CD4-positive, alpha-beta T cell (primary cell): ENCODE measurements around the gene URB2. TPM values are rescaled to one million over a fixed set of nuclear protein-coding genes. Genes with fewer than 3 reads are reported as not detected.

Experiments
- ATAC-seq: fragments of 200-7000 bp; cut with Tn5 transposase; one replicate; pipeline ENCODE4 v1.10.0; 2022; ENCODE audit warnings: mild to moderate bottlenecking; ENCODE audit not compliant: poor library complexity
- CTCF ChIA-PET: fragments of 350-600 bp; sonication (Branson Sonifier 250); formaldehyde crosslinking; loops from one replicate; lab custom pipeline; 2021; ENCODE audit warnings: antibody characterized with exemption, inconsistent platforms; lab: Charles Lee
- POLR2A ChIA-PET: fragments of 350-600 bp; sonication (Branson Sonifier 250); formaldehyde crosslinking; loops from one replicate; lab custom pipeline; 2021; ENCODE audit warnings: antibody characterized with exemption, inconsistent platforms; lab: Charles Lee
- DNase-seq, 14 experiments: peaks; one replicate each; pipeline ENCODE4 v3.0.0-alpha.2; 2013 to 2020; ENCODE audit warnings: mixed read lengths in 2 of 14
- H3K27ac ChIP-seq, 2 donors: one replicate each; pipeline versions ENCODE4 v1.5.1 to v1.7.0; 2013; ENCODE audit warnings: low read length in 2 of 2, low read depth in 1 of 2, mild to moderate bottlenecking in 1 of 2
- H3K27me3 ChIP-seq, 2 experiments: 1 replicate in 1 of 2; 2 replicates in 1 of 2; pipeline versions ENCODE4 v1.6.1 to v1.7.0; 2013; ENCODE audit warnings: low read length in 2 of 2, control low read depth in 1 of 2, mild to moderate bottlenecking in 1 of 2, moderate library complexity in 1 of 2; ENCODE audit not compliant: insufficient read depth in 2 of 2, control insufficient read depth in 1 of 2
- H3K36me3 ChIP-seq: one replicate; pipeline ENCODE4 v1.6.1; 2013; ENCODE audit warnings: low read length, control low read depth; ENCODE audit not compliant: insufficient read depth
- H3K4me1 ChIP-seq: one replicate; pipeline ENCODE4 v1.6.1; 2013; ENCODE audit warnings: low read length, control low read depth; ENCODE audit not compliant: insufficient read depth
- H3K4me3 ChIP-seq: one replicate; pipeline ENCODE4 v1.5.1; 2013; ENCODE audit warnings: mild to moderate bottlenecking, low read length, moderate library complexity
- H3K9me3 ChIP-seq, 2 experiments: 1 replicate in 1 of 2; 2 replicates in 1 of 2; pipeline versions ENCODE4 v1.6.1 to v1.7.0; 2013; ENCODE audit warnings: low read length in 2 of 2, mild to moderate bottlenecking in 2 of 2, control low read depth in 1 of 2, moderate library complexity in 1 of 2; ENCODE audit not compliant: control insufficient read depth in 1 of 2, insufficient read depth in 1 of 2
- H3K27ac Mint-ChIP-seq: one replicate; pipeline ENCODE4 v1.8.0; 2020; ENCODE audit warnings: mixed read lengths
- H3K27me3 Mint-ChIP-seq: one replicate; pipeline ENCODE4 v1.8.0; 2021; ENCODE audit warnings: mixed read lengths
- H3K36me3 Mint-ChIP-seq: one replicate; pipeline ENCODE4 v1.8.0; 2021; ENCODE audit warnings: low read depth, mixed read lengths
- H3K4me1 Mint-ChIP-seq: one replicate; pipeline ENCODE4 v1.8.0; 2021; ENCODE audit warnings: low read depth, mixed read lengths
- H3K4me3 Mint-ChIP-seq: one replicate; pipeline ENCODE4 v1.8.0; 2020; ENCODE audit warnings: mild to moderate bottlenecking, mixed read lengths
- H3K9me3 Mint-ChIP-seq: one replicate; pipeline ENCODE4 v1.8.0; 2020; ENCODE audit warnings: mixed read lengths
- intact Hi-C, 2 experiments: fragments of 100-400 bp; cut with DNase I in 1 of 2; cut with micrococcal nuclease in 1 of 2; formaldehyde crosslinking; loops; one replicate each; pipeline versions ENCODE4 v1.15.1 to v1.9.0; 2023 to 2025; cut with DNase I, micrococcal nuclease
- total RNA-seq, 174 experiments: library from RNA in 2 of 174; stranded (reverse) in 2 of 174; gene quantifications; one replicate each; pipeline ENCODE4 v1.2.3 and lab custom pipeline; 2021 to 2026
- TF ChIP-seq, protein P1 (sequence below): fragments of 200-600 bp; IDR thresholded peaks from one replicate; pipeline ENCODE4 v1.8.0; 2022; ENCODE audit warnings: antibody characterized with exemption, mild to moderate bottlenecking

URB2 gene
- total RNA-seq, 2 experiments from 2014 or later, result 4.1 to 4.2 TPM

DNA sequence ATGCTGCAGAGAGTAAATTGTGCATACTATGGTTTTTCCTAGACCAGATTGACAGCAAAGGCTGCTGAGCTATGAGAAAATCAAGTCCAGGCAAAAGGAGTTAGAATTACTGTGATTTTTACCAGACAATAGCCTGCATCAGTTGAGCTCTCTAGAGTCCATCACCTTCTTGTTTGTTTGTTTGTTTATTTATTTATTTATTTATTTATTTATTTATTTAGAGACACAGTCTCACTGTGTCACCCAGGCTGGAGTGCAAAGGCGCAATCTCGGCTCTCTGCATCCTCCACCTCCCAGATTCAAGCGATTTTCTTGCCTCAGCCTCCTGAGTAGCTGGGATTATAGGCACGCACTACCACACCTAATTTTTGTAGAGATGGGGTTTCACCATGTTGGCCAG, 43.3 kb upstream of the URB2 start:
- CTCF ChIA-PET, result no interaction called here
- no peak overlapping the region for H3K4me3 ChIP-seq
- intact Hi-C loops, result no loop called here
- Mint-ChIP-seq H3K4me3 (no peak overlapping the region), H3K9me3 (no peaks in the 10 kb centered on the region), H3K4me1 (peaks cover 5% of the 10 kb centered on the region), H3K27ac (no peak overlapping the region), H3K27me3 (no peaks in the 10 kb centered on the region), H3K36me3 (no peaks in the 10 kb centered on the region)
- no peaks in the 10 kb centered on the region for H3K27me3 ChIP-seq
- H3K27ac ChIP-seq, result no peak overlapping the region
- no peaks in the 10 kb centered on the region for H3K9me3 ChIP-seq
- POLR2A ChIA-PET, result no interaction called here
- DNase-seq, result no peak
- ATAC-seq, result no peak
- no peaks in the 10 kb centered on the region for H3K4me1 ChIP-seq
- TF ChIP-seq, protein P1, sequence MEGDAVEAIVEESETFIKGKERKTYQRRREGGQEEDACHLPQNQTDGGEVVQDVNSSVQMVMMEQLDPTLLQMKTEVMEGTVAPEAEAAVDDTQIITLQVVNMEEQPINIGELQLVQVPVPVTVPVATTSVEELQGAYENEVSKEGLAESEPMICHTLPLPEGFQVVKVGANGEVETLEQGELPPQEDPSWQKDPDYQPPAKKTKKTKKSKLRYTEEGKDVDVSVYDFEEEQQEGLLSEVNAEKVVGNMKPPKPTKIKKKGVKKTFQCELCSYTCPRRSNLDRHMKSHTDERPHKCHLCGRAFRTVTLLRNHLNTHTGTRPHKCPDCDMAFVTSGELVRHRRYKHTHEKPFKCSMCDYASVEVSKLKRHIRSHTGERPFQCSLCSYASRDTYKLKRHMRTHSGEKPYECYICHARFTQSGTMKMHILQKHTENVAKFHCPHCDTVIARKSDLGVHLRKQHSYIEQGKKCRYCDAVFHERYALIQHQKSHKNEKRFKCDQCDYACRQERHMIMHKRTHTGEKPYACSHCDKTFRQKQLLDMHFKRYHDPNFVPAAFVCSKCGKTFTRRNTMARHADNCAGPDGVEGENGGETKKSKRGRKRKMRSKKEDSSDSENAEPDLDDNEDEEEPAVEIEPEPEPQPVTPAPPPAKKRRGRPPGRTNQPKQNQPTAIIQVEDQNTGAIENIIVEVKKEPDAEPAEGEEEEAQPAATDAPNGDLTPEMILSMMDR, result no peak
- H3K36me3 ChIP-seq, result no peaks in the 10 kb centered on the region

DNA sequence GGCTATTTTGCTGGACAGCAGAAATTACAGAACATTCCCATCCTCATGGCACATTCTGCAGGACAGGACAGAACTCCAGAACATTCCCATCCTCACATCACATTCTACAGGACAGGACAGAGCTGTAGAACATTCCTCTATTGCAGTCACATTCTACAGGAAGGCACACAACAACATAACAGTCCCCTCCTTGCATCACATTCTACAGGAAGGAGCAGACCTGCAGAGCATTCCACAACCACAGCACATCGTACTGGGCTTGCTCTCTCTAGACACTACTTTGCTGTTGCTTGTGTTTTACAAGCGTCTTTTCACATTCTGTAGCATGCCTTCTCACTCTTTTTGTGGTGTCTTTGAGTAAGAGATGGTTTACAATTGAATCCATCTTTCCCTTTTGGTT, 40.7 kb upstream of the URB2 start:
- TF ChIP-seq, protein P1, result no peak
- no peak for ATAC-seq
- intact Hi-C loops, result no loop called here
- Mint-ChIP-seq H3K27me3 (no peaks in the 10 kb centered on the region), H3K4me1 (no peaks in the 10 kb centered on the region), H3K4me3 (no peak overlapping the region), H3K9me3 (no peaks in the 10 kb centered on the region), H3K27ac (no peak overlapping the region), H3K36me3 (no peaks in the 10 kb centered on the region)
- ChIA-PET CTCF (no interaction called here), POLR2A (no interaction called here)
- no peaks in the 10 kb centered on the region for H3K36me3 ChIP-seq
- no peak overlapping the region for H3K27ac ChIP-seq
- H3K27me3 ChIP-seq, result no peaks in the 10 kb centered on the region
- H3K4me1 ChIP-seq, result no peaks in the 10 kb centered on the region
- no peak overlapping the region for H3K4me3 ChIP-seq
- no peaks in the 10 kb centered on the region for H3K9me3 ChIP-seq
- DNase-seq, result no peak

DNA sequence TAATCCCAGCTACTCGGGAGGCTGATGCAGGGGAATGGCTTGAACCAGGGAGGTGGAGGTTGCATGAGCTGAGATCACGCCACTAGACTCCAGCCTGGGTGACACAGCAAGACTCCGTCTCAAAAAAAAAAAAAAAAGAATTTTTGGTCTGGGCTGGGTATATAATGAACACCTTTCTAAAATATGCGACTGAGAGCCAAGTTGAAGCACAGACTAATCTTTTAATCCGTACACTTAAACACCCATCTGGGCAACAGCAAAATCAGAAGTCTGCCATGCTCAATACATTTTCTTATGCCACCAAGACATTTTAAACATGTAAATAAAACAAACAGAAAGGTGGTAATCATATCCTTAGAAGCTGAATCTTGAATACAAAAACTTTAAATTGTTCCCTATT, 35.9 kb upstream of the URB2 start:
- no peaks in the 10 kb centered on the region for H3K27me3 Mint-ChIP-seq
- no peak for ATAC-seq
- no peaks in the 10 kb centered on the region for H3K4me1 Mint-ChIP-seq
- intact Hi-C loops, result no loop called here
- TF ChIP-seq, protein P1, result no peak
- no peak overlapping the region for H3K27ac Mint-ChIP-seq
- no peaks in the 10 kb centered on the region for H3K9me3 ChIP-seq
- H3K9me3 Mint-ChIP-seq, result no peaks in the 10 kb centered on the region
- ChIA-PET CTCF (no interaction called here), POLR2A (no interaction called here)
- H3K4me1 ChIP-seq, result no peaks in the 10 kb centered on the region
- H3K4me3 ChIP-seq, result no peak overlapping the region
- H3K36me3 Mint-ChIP-seq, result peaks cover 25% of the 10 kb centered on the region
- H3K27me3 ChIP-seq, result no peaks in the 10 kb centered on the region
- H3K36me3 ChIP-seq, result peaks cover 25% of the 10 kb centered on the region
- no peak for DNase-seq
- no peak overlapping the region for H3K4me3 Mint-ChIP-seq
- no peak overlapping the region for H3K27ac ChIP-seq
